EH (cell line): ENCODE results near the gene GLI1.
"Not testable (repeated sequence)": the region's sequence is repeated elsewhere in the genome, so short reads cannot be mapped to it uniquely, and the experiment has no call there.

Experiments
- DNase-seq: peaks from one replicate; pipeline ENCODE4 v3.0.0-alpha.2; 2015; ENCODE audit warnings: low read depth

GLI1 gene

DNA sequence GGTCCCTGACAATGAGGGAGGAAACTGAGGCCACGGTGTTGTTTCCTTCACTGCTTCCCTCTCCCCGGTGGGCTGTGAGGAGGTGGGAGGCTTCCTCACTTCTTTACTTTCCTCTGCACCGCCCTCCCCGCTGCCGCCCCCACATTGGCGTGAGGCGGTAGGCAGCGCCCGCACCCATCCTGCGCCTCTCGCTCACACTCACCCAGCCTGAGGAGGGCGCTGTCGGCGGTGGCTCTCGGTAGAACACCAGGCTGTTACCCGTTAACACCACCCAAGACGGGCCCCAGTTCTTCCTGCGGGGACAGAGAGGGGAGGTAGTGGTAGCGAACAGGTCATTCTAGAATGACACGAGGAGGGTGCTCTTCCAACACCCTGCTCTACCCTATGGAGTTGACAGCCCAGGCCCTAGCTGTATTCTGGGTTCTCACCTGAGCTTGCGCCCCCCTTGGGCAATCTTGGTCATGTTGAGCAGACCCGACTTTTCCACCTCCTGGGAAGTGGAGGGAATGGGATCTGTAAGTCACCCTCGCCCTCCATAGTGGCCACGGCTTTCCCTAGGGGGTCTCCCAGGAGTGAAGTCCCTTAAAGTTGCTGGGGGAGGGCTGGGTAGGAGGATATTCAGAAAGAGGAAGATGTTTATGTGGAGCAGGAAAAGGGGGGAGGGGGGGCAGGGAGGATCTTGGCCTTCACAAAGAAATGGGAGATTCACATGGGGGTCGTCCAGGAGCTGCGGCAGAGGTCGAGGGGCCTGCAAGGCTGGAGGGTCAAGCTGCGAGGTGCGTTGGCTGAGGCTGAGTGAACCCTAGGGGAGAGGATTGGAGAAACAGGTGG lies 16.8 kb downstream of the GLI1 start:
- DNase-seq: no peak

GRCh38 chr12:57476993-57477709 lies 17.6 kb downstream of the GLI1 start:
- no peak for DNase-seq

DNA sequence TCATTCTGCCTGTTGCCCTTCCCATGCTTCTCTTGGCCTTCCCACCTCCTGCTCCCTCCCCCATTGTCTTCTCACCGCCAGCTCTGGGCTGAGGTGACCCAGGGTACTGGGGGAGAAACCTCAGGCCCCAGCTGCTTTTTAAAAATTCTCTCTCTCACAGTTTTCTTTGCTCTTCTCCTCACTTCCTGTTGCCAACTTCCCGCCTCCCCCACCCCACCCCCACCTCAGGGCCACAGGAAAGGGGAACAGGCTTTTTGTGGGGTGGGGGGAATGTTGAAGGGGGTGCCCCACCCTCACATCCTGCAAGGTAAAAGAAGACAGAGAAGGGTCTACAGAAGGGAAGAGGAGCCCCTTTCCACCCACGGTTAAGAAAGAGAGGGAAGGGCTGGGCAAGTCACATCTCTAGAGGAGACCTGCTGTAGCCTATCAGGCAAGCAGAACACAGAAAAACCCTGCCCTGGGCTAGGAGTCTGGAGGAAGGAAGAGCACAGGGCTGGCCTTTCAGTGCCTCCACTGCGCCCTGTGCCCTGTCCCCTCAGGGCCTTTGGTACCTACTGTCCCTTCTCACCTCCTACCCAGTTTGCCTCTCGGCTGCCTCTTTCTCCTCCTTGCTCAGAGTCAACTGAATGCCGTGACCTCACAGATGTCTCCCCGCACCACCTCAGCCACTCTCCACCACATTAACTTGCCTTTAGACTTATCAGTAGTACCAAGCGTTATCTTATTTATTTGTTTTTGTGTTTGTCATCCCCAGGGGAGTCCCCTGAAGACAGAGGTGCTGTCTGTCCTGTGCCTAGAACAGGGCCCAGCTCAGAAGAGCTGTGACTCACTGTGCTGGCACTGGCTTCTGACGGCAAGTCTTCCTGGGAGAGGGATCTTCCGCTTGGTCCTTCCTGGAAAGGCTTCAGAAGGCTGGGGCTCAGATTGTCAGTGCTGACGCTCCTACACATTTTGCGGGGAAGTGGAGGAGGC lies 18.4 kb downstream of the GLI1 start:
- DNase-seq: peak; percentile 44

- no peak for DNase-seq
Observed at GRCh38 chr12:57479043-57479375, 19.4 kb downstream of the GLI1 start.

- DNase-seq: peak; percentile 41
Observed at GRCh38 chr12:57479376-57480115, 20.0 kb downstream of the GLI1 start, which contains the start of gene ARHGAP9. Gene ARHGAP9, minus strand, starts transcription at chr12:57479866. Its CDS starts 460 bp downstream, at chr12:57479406.

- no peak for DNase-seq
Observed at GRCh38 chr12:57481671-57482070, 22.1 kb downstream of the GLI1 start.

- DNase-seq: peak; percentile 85
Observed at GRCh38 chr12:57483466-57483865, 23.9 kb downstream of the GLI1 start.

- DNase-seq: no peak
Observed at GRCh38 chr12:57485695-57486094, 26.1 kb downstream of the GLI1 start.

DNA sequence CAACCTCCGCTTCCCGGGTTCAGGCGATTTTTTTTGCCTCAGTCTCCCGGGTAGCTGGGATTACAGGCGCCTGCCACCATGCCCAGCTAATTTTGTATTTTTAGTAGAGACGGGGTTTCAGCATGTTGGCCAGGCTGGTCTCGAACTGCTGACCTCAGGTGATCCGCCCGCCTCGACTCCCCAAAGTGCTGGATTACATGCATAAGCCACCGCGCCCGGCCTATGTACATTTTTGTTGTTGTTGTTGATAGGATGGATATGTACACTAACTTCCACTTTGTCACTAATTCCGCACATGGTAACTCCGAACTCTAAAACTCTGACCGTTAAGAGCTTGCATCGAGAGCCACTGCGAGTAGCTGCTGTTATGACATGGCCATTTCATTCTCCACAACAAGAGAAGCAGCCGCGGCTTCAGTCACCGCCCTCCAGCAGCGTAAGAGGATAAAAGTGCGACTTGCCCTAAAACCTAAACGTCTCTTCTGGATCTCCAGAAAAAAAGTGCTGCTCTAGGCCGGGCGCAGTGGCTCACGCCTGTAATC lies 27.5 kb downstream of the GLI1 start:
- DNase-seq: no peak

DNA sequence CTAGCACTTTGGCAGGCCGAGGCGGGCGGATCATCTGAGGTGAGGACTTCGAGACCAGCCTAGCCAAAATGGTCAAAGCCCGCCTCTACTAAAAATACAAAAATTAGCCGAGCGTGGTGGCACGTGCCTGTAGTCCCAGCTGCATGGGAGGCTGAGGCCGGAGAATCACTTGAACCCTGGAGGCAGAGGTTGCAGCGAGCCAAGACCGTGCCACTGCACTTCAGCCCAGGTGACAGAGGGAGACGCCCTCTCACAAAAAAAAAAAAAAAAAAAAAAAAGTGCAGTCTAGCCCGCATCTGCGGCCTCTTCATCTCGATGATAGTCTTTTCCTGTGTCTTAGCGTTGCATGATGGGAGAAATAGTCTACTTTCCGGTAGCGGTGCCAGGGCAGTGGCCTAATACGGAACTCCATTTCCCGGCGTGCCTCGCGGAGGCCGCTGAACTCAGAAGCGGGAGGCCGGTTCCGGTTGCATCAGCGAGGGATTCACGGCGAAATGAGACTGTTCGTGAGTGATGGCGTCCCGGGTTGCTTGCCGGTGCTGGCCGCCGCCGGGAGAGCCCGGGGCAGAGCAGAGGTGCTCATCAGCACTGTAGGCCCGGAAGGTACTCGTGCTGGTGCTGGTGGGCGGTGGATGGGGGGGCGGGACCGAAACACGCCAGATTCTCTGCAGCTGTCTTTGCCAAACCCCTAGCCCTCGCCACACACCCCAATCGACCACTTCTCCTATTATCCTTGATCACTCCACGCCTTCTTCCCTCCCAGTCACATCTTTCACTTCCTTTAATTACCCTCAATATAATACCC lies 28.2 kb downstream of the GLI1 start, which contains the start of gene MARS1:
Gene MARS1 (plus strand): TSS at position 472 of the 805 bp plus-strand sequence. CDS start 23 bp downstream, at position 495.
- peak; percentile 98 for DNase-seq

DNA sequence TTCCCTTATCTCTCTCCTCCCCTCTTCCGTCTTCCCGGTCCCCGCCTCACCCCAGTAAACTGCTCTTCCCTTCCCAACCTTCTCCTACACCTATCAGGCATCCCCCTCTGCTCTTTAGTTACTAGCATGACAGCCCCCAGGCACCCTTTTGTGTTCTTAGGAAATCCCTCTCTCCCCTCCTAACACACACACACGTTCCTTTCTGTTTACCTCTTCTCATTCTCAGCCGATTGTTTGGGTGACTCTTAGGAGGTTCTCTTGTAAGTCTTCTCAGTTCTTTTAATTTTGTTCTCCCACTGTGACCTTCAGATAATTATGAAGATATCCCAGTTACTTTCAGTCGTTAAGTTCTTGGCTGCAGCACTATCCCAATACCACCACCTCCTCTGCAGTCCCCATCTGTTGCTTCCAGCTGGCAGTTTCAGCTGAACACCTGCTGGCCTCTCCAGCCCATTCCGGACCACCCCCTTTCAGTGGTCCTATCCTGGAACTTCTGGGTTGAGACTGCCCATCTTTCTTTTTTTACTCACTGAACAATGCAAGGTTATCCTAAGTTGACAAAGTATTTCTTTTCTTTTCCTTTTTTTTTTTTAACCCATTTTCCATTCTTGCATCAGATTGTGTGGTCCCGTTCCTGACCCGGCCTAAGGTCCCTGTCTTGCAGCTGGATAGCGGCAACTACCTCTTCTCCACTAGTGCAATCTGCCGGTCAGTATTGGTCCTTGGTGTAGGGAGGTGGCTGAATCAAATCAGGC lies 29.0 kb downstream of the GLI1 start:
- DNase-seq: peak; percentile 12

GRCh38 chr12:57489157-57489641 lies 29.6 kb downstream of the GLI1 start:
- DNase-seq: peak; percentile 45

DNA sequence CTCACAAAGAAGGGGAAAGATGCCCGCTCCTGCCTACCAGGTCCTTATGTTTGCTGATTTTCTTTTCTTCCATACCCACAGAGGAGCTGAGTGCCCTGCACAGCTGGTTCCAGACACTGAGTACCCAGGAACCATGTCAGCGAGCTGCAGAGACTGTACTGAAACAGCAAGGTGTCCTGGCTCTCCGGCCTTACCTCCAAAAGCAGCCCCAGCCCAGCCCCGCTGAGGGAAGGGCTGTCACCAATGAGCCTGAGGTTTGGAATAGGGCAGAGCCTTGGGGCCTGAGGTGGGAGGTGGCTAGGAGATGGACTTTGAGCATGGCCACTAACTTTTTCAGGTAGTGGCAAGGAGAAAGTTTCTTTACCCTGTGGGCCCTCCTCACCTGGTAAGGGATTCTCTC lies 30.5 kb downstream of the GLI1 start:
- no peak for DNase-seq

DNA sequence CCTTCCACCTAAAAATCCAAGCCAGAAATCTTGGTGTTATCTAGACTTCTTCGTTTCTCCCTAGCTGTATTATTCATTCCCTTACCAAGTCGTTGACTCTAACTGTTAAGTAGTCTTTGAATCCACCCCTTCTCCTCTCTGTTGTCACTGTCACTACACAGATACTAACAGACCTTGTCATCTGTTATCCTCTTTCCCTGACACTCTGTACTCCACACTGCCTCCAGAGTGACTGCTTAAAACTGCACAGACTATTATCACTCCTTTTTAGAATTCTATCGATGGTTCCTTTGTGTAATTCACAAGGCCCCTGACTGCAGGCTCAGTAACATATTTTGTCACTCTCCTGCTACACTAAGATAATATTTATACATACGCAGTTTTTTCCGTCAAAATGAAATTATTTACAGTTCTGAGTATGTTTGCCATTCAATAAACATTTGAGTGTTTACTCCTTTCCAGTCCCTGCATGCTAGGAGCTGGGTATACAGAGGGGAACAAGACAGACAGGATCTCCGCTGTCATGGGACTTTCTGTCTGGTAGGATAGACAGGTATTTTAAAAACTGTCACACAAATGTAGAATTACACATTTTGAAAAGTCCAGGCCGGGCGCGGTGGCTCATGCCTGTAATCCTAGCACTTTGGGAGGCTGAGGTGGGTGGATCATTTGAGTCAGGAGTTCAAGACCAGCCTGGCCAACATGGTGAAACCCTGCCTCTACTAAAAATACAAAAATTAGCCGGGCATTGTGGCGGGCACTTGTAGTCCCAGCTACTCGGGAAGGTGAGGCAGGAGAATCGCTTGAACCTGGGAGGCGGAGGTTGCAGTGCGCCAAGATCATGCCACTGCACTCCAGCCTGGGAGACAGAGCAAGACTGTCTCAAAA lies 32.1 kb downstream of the GLI1 start:
- no peak for DNase-seq

DNA sequence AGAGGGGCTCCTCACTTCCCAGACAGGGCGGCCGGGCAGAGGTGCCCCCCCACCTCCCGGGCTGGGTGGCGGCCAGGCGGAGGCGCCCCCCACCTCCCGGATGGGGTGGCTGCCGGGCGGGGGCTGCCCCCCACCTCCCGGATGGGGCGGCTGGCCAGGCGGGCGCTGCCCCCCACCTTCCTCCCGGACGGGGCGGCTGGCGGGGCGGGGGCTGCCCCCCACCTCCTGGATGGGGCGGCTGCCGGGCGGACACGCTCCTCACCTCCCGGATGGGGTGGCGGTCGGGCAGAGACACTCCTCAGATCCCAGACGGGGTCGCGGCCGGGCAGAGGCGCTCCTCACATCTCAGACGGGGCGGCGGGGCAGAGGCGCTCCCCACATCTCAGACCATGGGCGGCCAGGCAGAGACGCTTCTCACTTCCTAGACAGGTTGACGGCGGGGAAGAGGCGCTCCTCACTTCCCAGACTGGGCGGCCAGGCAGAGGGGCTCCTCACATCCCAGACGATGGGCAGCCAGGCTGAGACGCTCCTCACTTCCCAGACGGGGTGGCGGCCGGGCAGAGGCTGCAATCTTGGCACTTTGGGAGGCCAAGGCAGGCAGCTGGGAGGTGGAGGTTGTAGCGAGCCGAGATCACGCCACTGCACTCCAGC lies 35.6 kb downstream of the GLI1 start:
- DNase-seq: not testable (repeated sequence)

- no peak for DNase-seq
Observed at GRCh38 chr12:57496822-57497221, 37.2 kb downstream of the GLI1 start.

DNA sequence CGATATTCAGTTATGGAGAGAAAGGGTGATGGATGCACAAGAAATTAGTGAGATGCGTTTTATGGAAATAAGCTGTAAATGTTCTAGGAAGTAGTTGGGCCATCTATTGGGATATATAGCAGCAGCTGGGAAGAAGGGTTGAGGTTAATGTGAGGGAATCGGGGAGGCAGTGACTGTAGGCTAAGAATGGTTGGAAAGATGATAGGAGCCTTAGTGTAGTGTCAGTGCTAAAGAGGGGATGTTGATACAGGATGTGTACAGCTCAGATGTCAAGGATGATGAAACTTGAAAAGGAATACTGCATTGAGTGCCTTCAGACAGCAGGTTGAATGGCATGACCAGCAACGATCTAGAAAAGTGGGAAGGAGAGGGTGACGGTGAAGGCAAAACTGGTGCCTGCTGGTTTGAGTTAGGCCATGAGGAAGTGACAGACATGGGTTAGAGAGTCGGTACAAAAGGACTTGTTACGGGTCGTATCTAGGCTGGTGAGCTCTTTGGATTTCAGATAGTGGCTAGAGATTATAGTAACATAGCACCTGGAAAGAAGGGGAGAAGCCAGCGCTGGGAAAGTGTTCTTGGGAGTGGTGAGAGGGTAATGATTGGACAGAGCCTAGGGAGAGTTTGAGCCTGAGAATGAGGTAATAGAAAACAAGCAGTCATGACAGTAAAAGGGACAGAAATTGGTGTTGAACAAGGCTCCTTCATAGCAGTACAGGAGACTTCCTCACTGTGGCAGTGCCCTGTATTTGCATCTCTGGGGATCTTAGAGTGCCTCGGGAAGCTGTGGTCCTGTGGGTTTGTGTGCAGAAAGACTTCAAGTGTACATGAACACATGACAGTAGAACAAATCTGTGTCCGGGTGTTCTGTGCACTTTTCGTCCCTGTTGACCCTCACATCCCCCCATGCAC lies 37.9 kb downstream of the GLI1 start:
- DNase-seq: no peak
